ENCODE results near the gene RIC8B.
"Not testable (repeated sequence)": the region's sequence is repeated elsewhere in the genome, so short reads cannot be mapped to it uniquely, and the experiment has no call there.

Gene RIC8B, protein sequence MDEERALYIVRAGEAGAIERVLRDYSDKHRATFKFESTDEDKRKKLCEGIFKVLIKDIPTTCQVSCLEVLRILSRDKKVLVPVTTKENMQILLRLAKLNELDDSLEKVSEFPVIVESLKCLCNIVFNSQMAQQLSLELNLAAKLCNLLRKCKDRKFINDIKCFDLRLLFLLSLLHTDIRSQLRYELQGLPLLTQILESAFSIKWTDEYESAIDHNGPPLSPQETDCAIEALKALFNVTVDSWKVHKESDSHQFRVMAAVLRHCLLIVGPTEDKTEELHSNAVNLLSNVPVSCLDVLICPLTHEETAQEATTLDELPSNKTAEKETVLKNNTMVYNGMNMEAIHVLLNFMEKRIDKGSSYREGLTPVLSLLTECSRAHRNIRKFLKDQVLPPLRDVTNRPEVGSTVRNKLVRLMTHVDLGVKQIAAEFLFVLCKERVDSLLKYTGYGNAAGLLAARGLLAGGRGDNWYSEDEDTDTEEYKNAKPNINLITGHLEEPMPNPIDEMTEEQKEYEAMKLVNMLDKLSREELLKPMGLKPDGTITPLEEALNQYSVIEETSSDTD

GRCh38 chr12:106774005-106774807, at the start of gene RIC8B:
TSS of gene RIC8B (plus strand) at chr12:106774682. CDS start at chr12:106774746, 64 bp downstream.
- DNase-seq (ENCODE audit: extremely low read depth, low read depth): peak; percentile 95
- no peak for TF ChIP-seq CTCF (IDR thresholded peaks at IDR 0.05; ENCODE audit: low read depth, low read length)

DNA sequence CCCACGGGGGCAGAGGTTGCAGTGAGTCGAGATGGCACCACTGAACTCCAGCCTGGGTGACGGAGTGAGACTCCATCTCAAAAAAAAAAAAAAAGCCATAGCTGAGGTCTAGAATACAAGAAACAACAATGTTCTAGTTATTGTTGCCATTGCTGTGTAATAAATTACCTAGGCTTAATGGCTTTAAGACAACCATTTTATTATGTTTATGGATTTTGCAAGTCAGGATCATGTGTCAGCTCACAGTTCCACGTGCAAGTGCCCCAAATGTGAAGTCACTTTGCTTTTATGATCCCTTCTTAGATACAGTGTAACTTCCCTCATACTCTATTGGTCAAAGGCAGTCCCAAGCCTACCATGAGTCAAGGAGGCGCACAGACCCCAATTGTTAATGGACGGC, 49.5 kb upstream of the RIC8B start:
- DNase-seq (ENCODE audit: extremely low read depth, low read depth): no peak
- TF ChIP-seq CTCF (IDR thresholded peaks at IDR 0.05; ENCODE audit: low read depth, low read length): no peak

DNA sequence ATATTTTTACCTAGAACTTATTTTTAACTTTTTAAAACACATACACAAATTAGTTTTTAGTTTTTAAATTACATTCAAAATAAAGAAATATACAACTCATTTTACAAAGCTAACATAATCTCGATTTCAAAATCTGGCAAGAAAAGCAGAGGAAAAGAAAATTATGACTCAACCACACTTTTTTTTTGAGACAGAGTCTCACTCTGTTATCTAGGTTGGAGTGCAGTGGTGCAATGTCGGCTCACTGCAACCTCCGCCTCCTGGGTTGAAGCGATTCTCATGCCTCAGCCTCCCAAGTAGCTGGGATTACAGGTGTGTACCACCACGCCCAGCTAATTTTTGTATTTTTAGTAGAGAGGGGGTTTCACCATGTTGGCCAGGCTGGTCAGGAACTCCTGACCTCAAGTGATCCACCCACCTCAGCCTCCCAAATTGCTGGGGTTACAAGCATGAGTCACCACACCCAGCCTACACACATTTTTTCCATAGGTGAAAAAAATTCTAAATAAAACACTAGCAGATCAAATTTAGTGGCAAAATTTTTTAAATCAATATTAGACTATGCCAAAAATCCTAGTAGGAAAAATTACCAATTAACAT, 47.8 kb upstream of the RIC8B start:
- not testable (repeated sequence) for DNase-seq (ENCODE audit: extremely low read depth, low read depth)

DNA sequence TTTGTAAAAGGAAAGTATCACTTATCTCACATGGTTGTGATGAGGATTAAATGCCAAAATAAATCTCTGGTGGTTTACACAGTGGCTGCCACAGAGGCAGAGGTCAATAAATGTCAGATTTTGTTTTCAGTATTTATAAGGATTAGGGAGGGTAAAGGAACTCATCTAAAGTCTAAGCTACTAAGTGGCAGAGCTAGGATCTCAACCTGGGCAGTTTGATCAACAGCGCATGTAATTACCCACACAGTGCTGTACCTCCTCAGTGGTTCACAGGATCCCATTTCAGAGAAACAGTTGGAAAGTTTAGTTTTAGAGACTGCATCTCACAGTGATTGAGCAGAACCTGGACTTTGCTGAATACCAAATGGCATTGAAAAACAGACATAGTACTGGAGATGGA, 44.9 kb upstream of the RIC8B start:
- TF ChIP-seq CTCF (IDR thresholded peaks at IDR 0.05; ENCODE audit: low read depth, low read length): no peak
- no peak for DNase-seq (ENCODE audit: extremely low read depth, low read depth)

- no peak for DNase-seq (ENCODE audit: extremely low read depth, low read depth)
- no peak for TF ChIP-seq CTCF (IDR thresholded peaks at IDR 0.05; ENCODE audit: low read depth, low read length)
Observed at GRCh38 chr12:106732890-106733289, 41.6 kb upstream of the RIC8B start.

- TF ChIP-seq CTCF (IDR thresholded peaks at IDR 0.05; ENCODE audit: low read depth, low read length): no peak
- DNase-seq (ENCODE audit: extremely low read depth, low read depth): no peak
Observed at GRCh38 chr12:106733660-106734059, 40.8 kb upstream of the RIC8B start.

GRCh38 chr12:106736051-106736957, 38.2 kb upstream of the RIC8B start:
- DNase-seq (ENCODE audit: extremely low read depth, low read depth): no peak
- no peak for TF ChIP-seq CTCF (IDR thresholded peaks at IDR 0.05; ENCODE audit: low read depth, low read length)
